Measurements from ENCODE around the gene ZEB2.

Gene ZEB2

DNA sequence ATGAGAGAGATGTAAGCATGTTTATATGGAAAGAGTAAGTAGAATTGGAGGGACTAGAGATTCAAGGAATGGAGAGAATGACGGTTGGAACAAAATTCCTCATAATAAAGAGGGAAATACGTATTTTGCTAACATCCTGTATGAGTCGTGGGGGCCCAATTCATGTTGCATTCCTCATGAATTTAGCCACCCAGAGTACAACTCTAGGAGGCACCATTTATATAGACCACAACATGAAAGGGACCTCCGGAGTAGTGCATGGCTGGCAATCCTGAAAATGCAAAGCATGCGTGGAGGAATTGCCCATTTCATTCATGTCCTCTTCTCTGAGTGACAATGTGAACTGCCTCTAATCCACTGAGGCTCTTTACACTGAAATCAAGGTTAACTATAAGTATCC, 168.2 kb downstream of the ZEB2 start:
- no peak for DNase-seq (ENCODE audit: low spot score)

DNA sequence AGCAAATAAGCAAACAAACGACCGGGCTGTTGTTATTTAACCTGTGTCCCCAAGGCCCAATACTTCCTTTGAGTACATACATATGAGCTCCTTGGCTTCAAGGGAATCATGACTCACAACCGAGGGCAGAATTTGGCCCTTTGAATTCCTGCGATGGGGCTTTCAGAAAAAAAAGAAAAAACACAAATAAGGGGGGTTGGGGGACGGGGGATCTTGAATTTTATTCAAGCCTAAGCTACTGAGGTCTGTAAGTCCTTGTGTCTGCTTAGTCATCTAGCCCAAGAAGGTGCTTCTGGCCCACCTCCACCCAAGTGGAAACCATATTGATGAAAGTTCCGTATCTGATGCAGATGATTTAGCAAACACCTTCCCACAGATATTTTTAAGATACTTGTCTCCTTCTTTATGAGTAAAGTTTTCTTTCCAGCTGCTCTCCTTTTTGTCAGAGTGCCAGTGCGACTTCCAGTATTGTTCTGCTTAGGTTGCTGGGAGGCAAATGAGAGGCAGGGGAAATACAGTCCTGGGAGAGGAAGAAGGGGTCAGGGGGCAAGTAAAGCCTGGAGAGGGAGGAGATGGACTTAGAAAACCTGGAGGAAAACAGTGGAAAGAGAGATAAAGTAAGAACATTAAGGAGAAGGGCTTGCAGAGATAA, 169.6 kb downstream of the ZEB2 start:
- no peak for DNase-seq (ENCODE audit: low spot score)

GRCh38 chr2:144349674-144350073, 170.2 kb downstream of the ZEB2 start:
- DNase-seq (ENCODE audit: low spot score) = no peak

- no peak for DNase-seq (ENCODE audit: low spot score)
Observed at GRCh38 chr2:144348846-144349245, 171.1 kb downstream of the ZEB2 start.

DNA sequence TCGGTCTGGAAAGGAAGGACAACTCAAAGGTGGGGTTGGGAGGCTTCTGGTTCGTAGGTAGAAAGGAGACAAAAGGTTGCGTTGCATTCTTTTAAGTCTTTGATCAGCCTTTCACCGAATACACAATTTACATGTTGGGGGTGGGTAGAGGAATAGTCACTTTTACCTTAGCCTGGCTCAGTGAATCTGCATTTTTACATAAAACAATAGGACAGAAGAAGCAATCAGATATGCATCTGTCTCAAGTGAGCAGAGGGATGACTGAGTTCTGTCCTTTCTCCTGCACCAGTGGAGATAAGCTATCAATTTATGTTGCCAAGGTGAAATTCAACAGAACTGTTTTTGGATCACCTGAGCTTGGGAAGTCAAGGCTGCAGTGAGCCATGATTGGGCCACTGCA, 173.7 kb downstream of the ZEB2 start:
- no peak for DNase-seq (ENCODE audit: low spot score)

DNA sequence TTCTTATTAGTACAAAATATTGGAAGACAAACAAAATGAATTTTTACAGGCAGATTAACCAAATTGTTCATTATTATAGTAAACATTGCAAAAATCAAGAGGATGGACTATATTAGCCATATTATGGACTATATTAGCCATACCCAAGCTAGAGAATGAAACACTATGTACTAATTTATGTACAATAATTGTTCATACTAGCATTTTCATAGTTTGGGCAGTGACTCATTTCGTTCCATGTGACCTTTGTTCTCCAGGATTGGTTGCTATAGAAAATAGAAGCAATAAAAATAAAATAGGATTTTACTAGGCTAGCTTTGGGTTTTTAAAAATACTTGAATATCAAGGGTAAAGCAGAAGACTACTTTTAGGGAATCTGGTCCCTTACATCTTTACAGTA, 176.8 kb downstream of the ZEB2 start:
- no peak for DNase-seq (ENCODE audit: low spot score)

GRCh38 chr2:144341538-144341937, 178.4 kb downstream of the ZEB2 start:
- no peak for DNase-seq (ENCODE audit: low spot score)

GRCh38 chr2:144339048-144339447, 180.9 kb downstream of the ZEB2 start:
- no peak for DNase-seq (ENCODE audit: low spot score)

GRCh38 chr2:144334551-144334950, 185.4 kb downstream of the ZEB2 start:
- DNase-seq (ENCODE audit: low spot score) = no peak
